Mucosa of rectum (tissue), 2 donors: ENCODE results near the gene SPTLC3.

Source experiments
- H3K27ac ChIP-seq, 2 donors: one replicate each; pipeline ENCODE4 v1.7.0; 2013; ENCODE audit warnings: inconsistent platforms in 2 of 2, low read depth in 2 of 2, low read length in 2 of 2
- H3K27me3 ChIP-seq, 2 donors: one replicate each; pipeline ENCODE4 v1.7.0; 2013; ENCODE audit warnings: low read length in 2 of 2; ENCODE audit not compliant: control insufficient read depth in 2 of 2, insufficient read depth in 2 of 2
- H3K36me3 ChIP-seq, 2 donors: one replicate each; pipeline ENCODE4 v1.7.0; 2013; ENCODE audit warnings: low read length in 2 of 2; ENCODE audit not compliant: control insufficient read depth in 2 of 2, insufficient read depth in 2 of 2
- H3K4me1 ChIP-seq, 2 donors: one replicate each; pipeline ENCODE4 v1.7.0; 2013; ENCODE audit warnings: low read length in 2 of 2, mild to moderate bottlenecking in 1 of 2; ENCODE audit not compliant: control insufficient read depth in 2 of 2, insufficient read depth in 2 of 2
- H3K4me3 ChIP-seq, 2 donors: one replicate each; pipeline ENCODE4 v1.7.0; 2013; ENCODE audit warnings: low read length in 2 of 2
- H3K9ac ChIP-seq, 2 donors: one replicate each; pipeline ENCODE4 v1.7.0; 2013; ENCODE audit warnings: low read length in 2 of 2, low read depth in 1 of 2, mild to moderate bottlenecking in 1 of 2
- H3K9me3 ChIP-seq, 2 donors: one replicate each; pipeline ENCODE4 v1.7.0; 2013; ENCODE audit warnings: low read length in 2 of 2; ENCODE audit not compliant: control insufficient read depth in 2 of 2
- donor health status: healthy.
- donor health status: Normal muscosa, but diverticular disease.

Gene SPTLC3

DNA sequence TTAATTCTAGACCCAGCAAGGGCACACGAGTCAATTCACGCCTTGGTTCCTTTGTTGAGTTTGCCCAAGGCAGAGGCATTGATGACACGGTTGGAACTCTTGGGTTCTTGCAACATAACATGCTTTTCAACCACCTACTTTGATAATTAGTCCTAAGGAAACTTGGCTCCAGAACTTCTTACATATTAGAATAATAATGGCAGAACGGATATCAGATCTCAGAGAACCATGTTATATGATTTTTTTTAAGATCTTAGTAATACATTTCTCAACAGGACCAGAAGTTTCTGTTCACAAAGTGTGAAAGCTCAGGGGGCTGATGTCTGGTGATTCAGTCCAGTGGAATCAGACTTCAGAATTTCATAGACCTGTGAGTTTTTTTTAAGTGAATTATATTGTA is 19.2 kb downstream of the SPTLC3 start:
- no peaks in the 10 kb centered on the region for H3K36me3 ChIP-seq
- no peaks in the 10 kb centered on the region for H3K9me3 ChIP-seq
- H3K27ac ChIP-seq, result no peak overlapping the region
- no peak overlapping the region for H3K4me3 ChIP-seq
- H3K27me3 ChIP-seq, result no peaks in the 10 kb centered on the region
- H3K9ac ChIP-seq, result no peak overlapping the region
- no peaks in the 10 kb centered on the region for H3K4me1 ChIP-seq

DNA sequence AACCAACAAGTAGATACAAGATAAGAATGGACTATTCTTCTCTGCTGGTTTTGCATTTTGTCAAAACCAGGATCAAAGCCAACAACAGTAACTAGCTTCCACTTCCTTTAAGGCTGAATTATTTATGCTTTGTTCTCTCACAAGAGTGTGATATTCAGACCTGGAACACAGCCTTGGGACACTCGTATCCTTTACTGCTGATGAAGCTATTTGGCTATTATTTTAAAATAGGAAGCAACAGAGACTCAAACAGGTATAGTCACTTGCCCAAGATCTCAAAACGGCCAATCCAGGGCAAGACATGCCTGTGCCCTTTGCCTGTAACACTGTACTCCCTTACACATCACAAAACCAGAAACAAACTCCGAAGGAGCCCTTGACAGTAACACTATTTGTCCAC is 19.9 kb downstream of the SPTLC3 start:
- no peaks in the 10 kb centered on the region for H3K9me3 ChIP-seq
- H3K36me3 ChIP-seq, result no peaks in the 10 kb centered on the region
- no peak overlapping the region for H3K4me3 ChIP-seq
- no peaks in the 10 kb centered on the region for H3K4me1 ChIP-seq
- H3K27ac ChIP-seq, result no peak overlapping the region
- no peaks in the 10 kb centered on the region for H3K27me3 ChIP-seq
- no peak overlapping the region for H3K9ac ChIP-seq

DNA sequence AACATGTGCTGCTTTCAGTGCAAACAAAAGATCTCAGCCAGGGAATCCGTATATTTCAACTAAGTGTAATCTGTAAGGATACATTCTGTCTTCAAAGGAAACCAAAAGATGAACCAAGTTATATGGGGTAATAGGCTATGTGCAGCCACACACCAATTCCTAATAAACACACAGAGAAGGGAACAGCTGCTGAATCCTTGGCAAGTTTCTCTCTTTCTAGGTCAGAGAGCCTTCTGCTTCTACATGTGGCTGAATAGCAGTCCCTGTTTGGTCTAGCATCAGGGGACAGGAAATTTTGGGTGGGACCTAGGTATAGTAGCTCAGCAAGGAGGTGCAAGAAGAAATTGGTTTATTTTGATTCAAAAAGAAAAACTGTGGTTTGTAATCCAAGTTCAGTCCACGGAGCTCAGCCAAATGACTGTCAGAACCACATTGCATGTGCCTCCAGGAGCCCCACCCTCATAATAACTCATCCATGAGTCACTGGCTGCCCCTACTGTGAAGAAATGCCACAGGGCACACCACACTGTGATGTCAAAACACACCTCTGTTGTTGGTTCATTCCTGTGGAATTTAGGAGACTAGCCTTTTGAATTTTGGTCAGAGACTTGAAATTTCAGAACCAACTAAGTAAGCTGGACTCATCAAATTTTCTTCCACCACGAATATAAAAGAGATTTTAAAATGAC is 21.1 kb downstream of the SPTLC3 start:
- Histone ChIP-seq H3K4me3 (no peak overlapping the region), H3K36me3 (no peaks in the 10 kb centered on the region), H3K27me3 (no peaks in the 10 kb centered on the region), H3K9me3 (no peaks in the 10 kb centered on the region), H3K4me1 (no peaks in the 10 kb centered on the region), H3K27ac (no peak overlapping the region), H3K9ac (no peak overlapping the region)

DNA sequence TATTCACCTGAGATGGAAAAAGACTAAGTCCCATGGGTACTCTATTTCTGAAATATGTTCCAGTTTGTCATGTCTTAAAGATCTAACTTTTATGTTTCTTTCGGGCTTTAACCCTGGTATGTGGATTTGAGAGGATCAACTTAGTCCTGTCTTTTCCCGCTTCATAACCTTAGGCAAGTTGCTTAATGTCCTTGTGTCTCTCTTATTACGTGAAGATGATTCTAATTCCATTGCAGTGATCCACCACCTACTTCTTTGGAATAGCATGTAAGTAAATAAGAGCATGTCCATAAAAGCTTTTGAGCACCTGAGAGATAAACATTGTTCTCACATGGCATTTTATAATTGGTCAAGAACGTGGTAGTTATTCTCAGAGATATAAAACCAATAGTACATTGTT is 23.0 kb downstream of the SPTLC3 start:
- H3K4me1 ChIP-seq, result no peaks in the 10 kb centered on the region
- no peak overlapping the region for H3K27ac ChIP-seq
- H3K4me3 ChIP-seq, result no peak overlapping the region
- H3K9me3 ChIP-seq, result no peaks in the 10 kb centered on the region
- H3K9ac ChIP-seq, result no peak overlapping the region
- no peaks in the 10 kb centered on the region for H3K27me3 ChIP-seq
- H3K36me3 ChIP-seq, result no peaks in the 10 kb centered on the region

DNA sequence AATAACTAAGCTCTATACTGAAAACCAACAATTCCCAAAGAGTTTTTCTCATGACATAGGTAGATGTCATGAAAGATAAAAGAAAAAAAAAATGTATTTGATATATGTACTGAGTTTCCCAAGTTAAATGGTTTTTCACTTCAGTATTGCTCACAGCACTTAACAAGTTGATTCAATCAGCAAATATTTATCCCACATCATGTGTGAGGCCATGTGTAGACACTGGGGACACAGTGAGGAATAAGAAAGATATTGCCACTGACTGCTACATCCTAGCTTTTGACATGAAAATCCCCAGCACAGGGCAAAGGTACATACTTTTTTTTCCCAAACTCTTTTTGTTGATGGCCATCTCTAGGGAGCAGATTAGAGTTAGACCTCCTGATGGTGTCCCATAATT is 25.3 kb downstream of the SPTLC3 start:
- Histone ChIP-seq H3K27me3 (no peaks in the 10 kb centered on the region), H3K4me3 (no peak overlapping the region), H3K9ac (no peak overlapping the region), H3K4me1 (no peaks in the 10 kb centered on the region), H3K36me3 (no peaks in the 10 kb centered on the region), H3K27ac (no peak overlapping the region), H3K9me3 (no peaks in the 10 kb centered on the region)

DNA sequence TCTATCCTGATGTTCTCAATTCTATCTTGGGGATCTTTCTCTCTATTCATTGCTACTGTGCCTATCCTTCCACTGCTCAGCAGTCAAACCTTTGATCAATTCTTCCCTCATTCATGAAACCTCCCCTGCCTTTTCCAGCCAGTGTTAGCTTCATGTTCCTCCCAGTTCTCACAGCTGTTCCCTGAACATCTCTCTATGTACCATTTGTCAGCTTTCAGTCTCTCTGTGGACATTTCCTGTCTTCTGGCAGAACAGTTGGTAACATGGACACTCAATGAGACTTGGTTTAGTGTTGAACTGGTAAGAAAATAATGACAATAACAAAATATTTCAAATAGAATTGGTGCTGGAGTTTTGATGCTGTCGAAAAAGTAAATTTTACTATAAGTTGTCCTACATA is 26.2 kb downstream of the SPTLC3 start:
- Histone ChIP-seq H3K4me1 (no peaks in the 10 kb centered on the region), H3K9ac (no peak overlapping the region), H3K27ac (no peak overlapping the region), H3K9me3 (no peaks in the 10 kb centered on the region), H3K27me3 (no peaks in the 10 kb centered on the region), H3K36me3 (no peaks in the 10 kb centered on the region), H3K4me3 (no peak overlapping the region)

DNA sequence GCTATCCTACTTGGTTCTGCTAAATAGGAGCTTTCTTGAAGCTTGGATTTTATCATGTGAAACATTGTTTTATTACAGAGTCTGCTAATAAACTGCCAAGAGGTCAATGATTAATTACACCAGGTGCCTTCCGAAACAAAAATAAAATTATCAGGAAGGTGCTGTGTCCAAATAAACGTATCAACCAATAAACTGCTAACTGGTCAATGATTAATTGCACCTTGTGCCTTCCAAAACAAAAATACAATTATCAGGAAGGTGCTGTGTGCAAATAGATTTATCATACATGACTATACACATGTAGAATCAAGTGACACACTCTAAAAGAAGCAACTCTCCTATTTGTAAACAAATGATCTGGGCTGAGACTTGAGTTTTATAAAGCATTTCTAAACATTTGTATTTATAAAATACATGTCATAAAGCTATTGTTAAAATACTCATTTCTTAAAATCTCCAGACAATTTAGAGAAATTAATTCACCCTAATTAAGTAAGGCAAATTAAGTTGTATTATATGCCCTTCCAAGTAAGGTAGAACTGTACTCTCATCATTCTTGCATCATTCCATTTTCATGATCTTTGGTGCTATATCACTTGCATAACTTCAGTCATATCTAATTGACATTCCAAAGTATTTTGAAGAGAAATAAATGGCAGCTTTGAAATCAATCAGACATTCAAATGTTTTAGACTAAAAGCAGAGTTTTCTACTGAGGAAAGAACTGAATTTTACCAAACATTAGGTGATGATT is 26.8 kb downstream of the SPTLC3 start:
- H3K27me3 ChIP-seq, result no peaks in the 10 kb centered on the region
- H3K36me3 ChIP-seq, result no peaks in the 10 kb centered on the region
- no peak overlapping the region for H3K4me3 ChIP-seq
- H3K9me3 ChIP-seq, result no peaks in the 10 kb centered on the region
- H3K27ac ChIP-seq, result no peak overlapping the region
- H3K4me1 ChIP-seq, result no peaks in the 10 kb centered on the region
- H3K9ac ChIP-seq, result no peak overlapping the region

DNA sequence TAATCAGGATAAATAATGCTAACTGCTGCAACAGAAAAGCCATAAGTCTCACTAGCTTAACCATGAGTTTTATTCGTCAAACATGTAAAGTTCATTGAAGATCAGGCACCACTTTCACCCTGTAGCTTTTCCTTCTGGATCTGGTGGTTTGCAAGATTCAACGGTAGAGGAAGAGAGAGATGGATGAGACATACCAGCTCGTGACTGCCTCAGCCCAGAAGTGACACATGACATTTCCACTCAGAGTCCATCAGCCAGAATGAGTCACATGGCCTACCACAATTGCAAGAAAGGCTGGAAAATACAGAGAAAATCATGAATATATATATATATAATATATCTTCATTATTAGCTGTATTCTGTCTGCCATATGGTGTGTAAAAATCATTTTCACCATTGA is 29.0 kb downstream of the SPTLC3 start:
- Histone ChIP-seq H3K27me3 (no peaks in the 10 kb centered on the region), H3K36me3 (no peaks in the 10 kb centered on the region), H3K9ac (no peak overlapping the region), H3K4me3 (no peak overlapping the region), H3K9me3 (no peaks in the 10 kb centered on the region), H3K4me1 (no peaks in the 10 kb centered on the region), H3K27ac (no peak overlapping the region)

DNA sequence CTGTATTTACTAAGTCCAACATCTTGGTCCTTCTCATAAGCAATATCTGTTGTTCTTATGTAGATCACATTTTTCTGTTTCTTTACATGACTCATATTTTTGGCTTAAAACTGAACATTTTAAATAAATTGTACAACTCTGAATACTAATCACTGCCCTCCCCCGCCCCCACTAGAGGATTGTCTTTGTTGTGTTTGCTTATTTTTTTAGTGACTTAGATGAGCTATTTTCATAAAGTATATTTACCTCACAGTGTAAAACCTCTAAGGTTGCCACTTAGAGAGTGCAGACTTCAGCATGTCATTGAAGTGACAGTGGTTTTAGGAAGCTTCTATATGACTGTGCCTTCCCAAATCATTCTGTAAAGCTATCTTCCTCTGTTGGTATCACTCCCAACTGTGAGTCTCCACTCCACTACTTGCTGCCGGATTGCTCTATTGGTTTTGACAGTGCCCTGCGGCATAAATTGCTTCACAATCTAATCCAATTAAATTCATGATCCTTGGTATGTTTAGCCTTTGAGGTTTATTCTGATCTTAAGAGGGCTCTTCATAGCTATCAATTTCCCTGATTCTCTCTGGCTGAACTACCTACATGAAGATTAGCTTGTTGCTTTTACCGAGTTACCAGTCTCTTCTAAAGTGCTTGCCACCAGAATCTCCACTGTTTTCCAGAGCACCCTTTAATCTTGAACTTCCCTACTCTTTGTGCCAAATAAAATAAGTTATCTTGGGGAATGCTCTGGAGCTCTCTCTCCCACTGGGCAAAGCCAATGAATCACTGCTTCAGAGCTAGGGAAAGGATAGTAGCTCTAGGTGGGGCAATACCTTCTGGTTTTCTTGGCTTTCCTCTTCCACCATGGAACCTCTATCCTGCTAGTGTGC is 33.0 kb downstream of the SPTLC3 start:
- no peaks in the 10 kb centered on the region for H3K27me3 ChIP-seq
- H3K4me3 ChIP-seq, result no peak overlapping the region
- no peaks in the 10 kb centered on the region for H3K36me3 ChIP-seq
- H3K9me3 ChIP-seq, result no peaks in the 10 kb centered on the region
- H3K9ac ChIP-seq, result no peak overlapping the region
- H3K27ac ChIP-seq, result no peak overlapping the region
- H3K4me1 ChIP-seq, result no peaks in the 10 kb centered on the region

DNA sequence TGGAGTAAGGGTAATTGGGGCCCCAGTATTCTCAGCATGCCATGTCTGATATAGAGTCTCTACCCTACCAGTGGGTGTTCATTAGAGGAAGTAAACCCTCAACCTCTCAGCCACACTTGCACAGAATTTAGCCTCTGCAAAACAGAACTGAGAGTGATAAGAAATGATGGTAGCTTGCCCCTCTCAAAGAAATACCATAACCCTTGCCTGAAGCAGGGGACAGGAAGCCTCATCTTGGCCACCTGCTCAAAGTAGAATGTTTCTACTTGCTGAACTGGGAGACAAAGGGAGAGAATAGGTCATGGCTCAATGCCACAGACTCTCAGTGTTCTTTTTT is 33.7 kb downstream of the SPTLC3 start:
- no peak overlapping the region for H3K27ac ChIP-seq
- no peaks in the 10 kb centered on the region for H3K27me3 ChIP-seq
- no peaks in the 10 kb centered on the region for H3K4me1 ChIP-seq
- no peaks in the 10 kb centered on the region for H3K36me3 ChIP-seq
- H3K9ac ChIP-seq, result no peak overlapping the region
- no peak overlapping the region for H3K4me3 ChIP-seq
- H3K9me3 ChIP-seq, result no peaks in the 10 kb centered on the region
